Thyroid gland (tissue), 4 donors: ENCODE measurements around the gene TTC22. TPM values are rescaled to one million over a fixed set of nuclear protein-coding genes. Genes with fewer than 3 reads are reported as not detected.

ENCODE experiments used
- DNase-seq, 2 donors: peaks; one replicate each; pipeline ENCODE4 v3.0.0-alpha.2; 2019
- H3K27ac ChIP-seq, 3 donors: fragments of 200-600 bp; sonication (generic); 1 replicate in 2 of 3; 2 replicates in 1 of 3; pipeline ENCODE4 v1.5.1; 2016 to 2019; ENCODE audit warnings: mild to moderate bottlenecking in 1 of 3, moderate library complexity in 1 of 3
- H3K27me3 ChIP-seq: fragments of 200-600 bp; sonication (generic); one replicate; pipeline ENCODE4 v1.5.1; 2019
- H3K36me3 ChIP-seq, 2 donors: fragments of 200-600 bp; sonication (generic); one replicate each; pipeline ENCODE4 v1.5.1; 2016 to 2019
- H3K4me1 ChIP-seq, 2 donors: fragments of 200-600 bp; sonication (generic); one replicate each; pipeline ENCODE4 v1.5.1; 2017 to 2019
- H3K4me3 ChIP-seq, 3 donors: fragments of 200-600 bp; sonication (generic); replicated peaks in 1 of 3; 1 replicate in 2 of 3; 2 replicates in 1 of 3; pipeline ENCODE4 v1.5.1; 2016; ENCODE audit warnings: mild to moderate bottlenecking in 1 of 3
- H3K9me3 ChIP-seq: fragments of 200-600 bp; sonication (generic); one replicate; pipeline ENCODE4 v1.5.1; 2017
- CTCF ChIP-seq, 6 experiments: fragments of 200-600 bp in 3 of 6; fragments of 450-650 bp in 3 of 6; sonication (generic) in 3 of 6; IDR thresholded peaks; one replicate each; pipeline ENCODE4 v1.5.1; 2016 to 2019; ENCODE audit warnings: antibody characterized with exemption in 6 of 6, mild to moderate bottlenecking in 2 of 6, inconsistent platforms in 1 of 6, moderate library complexity in 1 of 6
- POLR2A ChIP-seq, 2 donors: fragments of 450-650 bp; IDR thresholded peaks; one replicate each; pipeline ENCODE4 v1.6.1; 2017; ENCODE audit warnings: antibody characterized with exemption in 2 of 2, mild to moderate bottlenecking in 2 of 2, moderate library complexity in 1 of 2
- WGBS, 2 donors: methylation state at CpG; one replicate each; pipeline ENCODE4 v1.1.5; 2017; 5-methylcytosine and 5-hydroxymethylcytosine counted together
- intact Hi-C: fragments of 100-400 bp; cut with DNase I; formaldehyde crosslinking; loops from one replicate; pipeline ENCODE4 v1.15.1; 2023
- total RNA-seq, 4 donors: library from RNA; depleted of rRNA; stranded (reverse); fragments of >200 nt; gene quantifications; one replicate each; pipeline ENCODE4 v1.2.3, GENCODE V29; 2016

The TTC22 gene
- total RNA-seq, 4 donors from 2014 or later, result 8.0 to 14.0 (median 11.1) TPM

GRCh38 chr1:54843449-54843848 lies 42.3 kb upstream of the TTC22 start:
- intact Hi-C loops, result no loop called here
- Histone ChIP-seq H3K4me3 (no peak overlapping the region), H3K4me1 (no peaks in the 10 kb centered on the region), H3K36me3 (no peaks in the 10 kb centered on the region), H3K9me3 (no peaks in the 10 kb centered on the region), H3K27me3 (no peaks in the 10 kb centered on the region), H3K27ac (no peak overlapping the region)
- 87 to 91% methylated on average over 5 of the region's 5 CpGs for WGBS, 2 donors
- TF ChIP-seq CTCF (IDR thresholded peaks at IDR 0.05), result no peak
- TF ChIP-seq POLR2A (IDR thresholded peaks at IDR 0.05), result no peak
- no peak for DNase-seq

- 65 to 86% methylated on average over 9 of the region's 9 CpGs for WGBS, 2 donors
- Histone ChIP-seq H3K4me1 (no peaks in the 10 kb centered on the region), H3K4me3 (no peak overlapping the region), H3K27ac (no peak overlapping the region), H3K27me3 (no peaks in the 10 kb centered on the region), H3K9me3 (no peaks in the 10 kb centered on the region), H3K36me3 (no peaks in the 10 kb centered on the region)
- intact Hi-C loops, result no loop called here
- DNase-seq, result no peak
- TF ChIP-seq CTCF (IDR thresholded peaks at IDR 0.05) (no peak), POLR2A (IDR thresholded peaks at IDR 0.05) (no peak)
These were observed 41.8 kb upstream of the TTC22 start for GRCh38 chr1:54842963-54843362.

GRCh38 chr1:54842206-54842915 lies 41.2 kb upstream of the TTC22 start:
- no peak for TF ChIP-seq CTCF (IDR thresholded peaks at IDR 0.05)
- no peak for TF ChIP-seq POLR2A (IDR thresholded peaks at IDR 0.05)
- Histone ChIP-seq H3K4me3 (no peak overlapping the region), H3K4me1 (no peaks in the 10 kb centered on the region), H3K27ac (no peak overlapping the region), H3K9me3 (no peaks in the 10 kb centered on the region), H3K27me3 (no peaks in the 10 kb centered on the region), H3K36me3 (no peaks in the 10 kb centered on the region)
- WGBS, 2 donors, result 89 to 95% methylated on average over 10 of the region's 10 CpGs
- intact Hi-C loops, result no loop called here
- no peak for DNase-seq

- intact Hi-C loops, result no loop called here
- H3K36me3 ChIP-seq, result no peaks in the 10 kb centered on the region
- H3K27ac ChIP-seq, result no peak overlapping the region
- H3K4me3 ChIP-seq, result no peak overlapping the region
- WGBS, 2 donors, result 45 to 75% methylated on average over 2 of the region's 2 CpGs
- no peaks in the 10 kb centered on the region for H3K27me3 ChIP-seq
- no peak for TF ChIP-seq CTCF (IDR thresholded peaks at IDR 0.05)
- no peak for TF ChIP-seq POLR2A (IDR thresholded peaks at IDR 0.05)
- DNase-seq, result no peak
- no peaks in the 10 kb centered on the region for H3K9me3 ChIP-seq
- H3K4me1 ChIP-seq, result peaks cover 0 to 6% of the 10 kb centered on the region in 2 donors
These were observed 38.7 kb upstream of the TTC22 start for GRCh38 chr1:54839824-54840223.

GRCh38 chr1:54838565-54839180 lies 37.5 kb upstream of the TTC22 start:
- no peak for TF ChIP-seq CTCF (IDR thresholded peaks at IDR 0.05)
- TF ChIP-seq POLR2A (IDR thresholded peaks at IDR 0.05), result no peak
- no peaks in the 10 kb centered on the region for H3K9me3 ChIP-seq
- no peaks in the 10 kb centered on the region for H3K27me3 ChIP-seq
- no peak overlapping the region for H3K4me3 ChIP-seq
- H3K4me1 ChIP-seq, result peaks cover 0 to 6% of the 10 kb centered on the region in 2 donors
- DNase-seq, result no peak
- no peaks in the 10 kb centered on the region for H3K36me3 ChIP-seq
- intact Hi-C loops, result no loop called here
- WGBS, 2 donors, result 83 to 90% methylated on average over 5 of the region's 5 CpGs
- H3K27ac ChIP-seq, result no peak overlapping the region
